HCT116 (cell line): ENCODE measurements around the gene CCDC32. TPM values are rescaled to one million over a fixed set of nuclear protein-coding genes. Genes with fewer than 3 reads are reported as not detected.

Source experiments
- ATAC-seq: fragments of 200-7000 bp; cut with Tn5 transposase; 2 replicates; pipeline ENCODE4 v1.9.1; 2020; ENCODE audit warnings: mild to moderate bottlenecking, moderate library complexity
- BruUV-seq: library from RNA; stranded (reverse); fragments of 400-500 nt; replicated peaks from 2 replicates; lab custom pipeline; 2021; lab: Mats Ljungman, UMichigan
- CTCF ChIA-PET: fragments of 300-600 bp; sonication (Branson Sonifier 250); formaldehyde crosslinking; loops from one replicate; lab custom pipeline; 2021; ENCODE audit warnings: antibody characterized with exemption; lab: Charles Lee
- POLR2A ChIA-PET: fragments of 300-600, 350-600 bp; sonication (Branson Sonifier 250); formaldehyde crosslinking; loops from one replicate; lab custom pipeline; 2021; ENCODE audit warnings: antibody characterized with exemption; lab: Charles Lee
- RAD21 ChIA-PET, 2 experiments: fragments of 300-600 bp; sonication (Branson Sonifier 250); formaldehyde crosslinking; loops; one replicate each; lab custom pipeline; 2023; ENCODE audit warnings: low total read pairs in 2 of 2; ENCODE audit not compliant: uncharacterized antibody in 2 of 2, unreplicated experiment in 2 of 2, low non-redundant PET in 1 of 2; lab: Charles Lee
- DNase-seq: peaks from one replicate; pipeline ENCODE4 v3.0.0-alpha.2; 2010; ENCODE audit warnings: low read depth, low spot score
- H2AFZ ChIP-seq: fragments of 200-600 bp; shearing (Covaris generic), sonication (generic); 2 replicates; pipeline ENCODE4 v1.6.1; 2017; ENCODE audit warnings: low read depth, mixed run types, mixed read lengths, antibody characterized with exemption, low read length; ENCODE audit not compliant: poor library complexity, severe bottlenecking
- H3K27ac ChIP-seq: 2 replicates; pipeline ENCODE4 v1.5.1; 2012; ENCODE audit warnings: low read depth, low read length
- H3K27me3 ChIP-seq: fragments of 200-600 bp; sonication (generic); 2 replicates; pipeline ENCODE4 v1.6.1; 2016; ENCODE audit warnings: mixed run types, low read length, mixed read lengths; ENCODE audit not compliant: insufficient read depth
- H3K36me3 ChIP-seq, 2 experiments: fragments of 200-500 bp in 1 of 2; fragments of 200-600 bp in 1 of 2; sonication (Bioruptor generic) in 1 of 2; sonication (generic) in 1 of 2; 2 replicates each; pipeline versions ENCODE4 v1.5.1 to v1.6.1; 2014 to 2016; ENCODE audit warnings: low read length in 2 of 2, inconsistent platforms in 1 of 2, mixed read lengths in 1 of 2, mixed run types in 1 of 2; ENCODE audit not compliant: insufficient read depth in 2 of 2, control insufficient read depth in 1 of 2
- H3K4me1 ChIP-seq, 2 experiments: fragments of 200-600 bp in 1 of 2; sonication (generic) in 1 of 2; 2 replicates each; pipeline versions ENCODE4 v1.5.1 to v1.6.1; 2012 to 2017; ENCODE audit warnings: low read length in 2 of 2, inconsistent platforms in 1 of 2, mild to moderate bottlenecking in 1 of 2, mixed read lengths in 1 of 2, mixed run types in 1 of 2, moderate library complexity in 1 of 2; ENCODE audit not compliant: insufficient read depth in 2 of 2, control insufficient read depth in 1 of 2
- H3K4me2 ChIP-seq: fragments of 200-600 bp; sonication (generic); 2 replicates; pipeline ENCODE4 v1.6.1; 2017; ENCODE audit warnings: mixed run types, low read length, mixed read lengths
- H3K4me3 ChIP-seq, 2 experiments: fragments of 200-600 bp in 1 of 2; sonication (generic) in 1 of 2; replicated peaks in 1 of 2; 2 replicates each; pipeline ENCODE4 v1.5.1; 2011 to 2016; ENCODE audit warnings: low read length in 2 of 2, control low read depth in 1 of 2, low read depth in 1 of 2, mild to moderate bottlenecking in 1 of 2, mixed read lengths in 1 of 2, mixed run types in 1 of 2
- H3K79me2 ChIP-seq: fragments of 200-600 bp; sonication (generic); 2 replicates; pipeline ENCODE4 v1.6.1; 2017; ENCODE audit warnings: mild to moderate bottlenecking, mixed run types, low read length, moderate library complexity, mixed read lengths; ENCODE audit not compliant: insufficient read depth
- H3K9ac ChIP-seq: fragments of 200-600 bp; sonication (generic); 2 replicates; pipeline ENCODE4 v1.6.1; 2016; ENCODE audit warnings: low read length, mixed read lengths
- H3K9me2 ChIP-seq: fragments of 200-600 bp; sonication (generic), shearing (Covaris generic); 2 replicates; pipeline ENCODE4 v1.6.1; 2017; ENCODE audit warnings: mixed run types, mild to moderate bottlenecking, moderate library complexity; ENCODE audit not compliant: insufficient read depth
- H3K9me3 ChIP-seq, 2 experiments: fragments of 200-500 bp in 1 of 2; fragments of 200-600 bp in 1 of 2; sonication (Bioruptor generic) in 1 of 2; sonication (generic) in 1 of 2; 2 replicates each; pipeline ENCODE4 v1.6.1; 2014 to 2017; ENCODE audit warnings: low read length in 2 of 2, mixed read lengths in 2 of 2, inconsistent platforms in 1 of 2, low read depth in 1 of 2, mild to moderate bottlenecking in 1 of 2, mixed run types in 1 of 2, moderate library complexity in 1 of 2; ENCODE audit not compliant: control insufficient read depth in 1 of 2, insufficient read depth in 1 of 2
- H4K20me1 ChIP-seq: fragments of 200-600 bp; sonication (generic), shearing (Covaris generic); 2 replicates; pipeline ENCODE4 v1.6.1; 2017; ENCODE audit warnings: mixed run types, mild to moderate bottlenecking, moderate library complexity; ENCODE audit not compliant: insufficient read depth
- ATF3 ChIP-seq: IDR thresholded peaks from 2 replicates; pipeline ENCODE4 v1.6.1; 2012
- CEBPB ChIP-seq: IDR thresholded peaks from 2 replicates; pipeline ENCODE4 v1.6.1; 2012; ENCODE audit warnings: low read depth
- EGR1 ChIP-seq: IDR thresholded peaks from 2 replicates; pipeline ENCODE4 v1.6.1; 2012; ENCODE audit warnings: low read depth
- ELF1 ChIP-seq: IDR thresholded peaks from 2 replicates; pipeline ENCODE4 v1.6.1; 2012; ENCODE audit warnings: low read depth, borderline replicate concordance
- EZH2 ChIP-seq: fragments of 200-600 bp; sonication (generic); IDR thresholded peaks from 2 replicates; pipeline ENCODE4 v1.6.1; 2017; ENCODE audit warnings: antibody characterized with exemption, mixed run types
- EZH2phosphoT487 ChIP-seq: fragments of 200-600 bp; IDR thresholded peaks from 2 replicates; pipeline ENCODE4 v1.6.1; 2018; ENCODE audit warnings: antibody characterized with exemption, borderline replicate concordance
- FOSL1 ChIP-seq: IDR thresholded peaks from 2 replicates; pipeline ENCODE4 v1.6.1; 2012; ENCODE audit warnings: low read depth
- JUND ChIP-seq: IDR thresholded peaks from 2 replicates; pipeline ENCODE4 v1.6.1; 2012
- POLR2AphosphoS5 ChIP-seq: IDR thresholded peaks from 2 replicates; pipeline ENCODE4 v1.6.1; 2011; ENCODE audit warnings: mild to moderate bottlenecking, low read depth, low read length, moderate library complexity
- REST ChIP-seq: IDR thresholded peaks from 2 replicates; pipeline ENCODE4 v1.6.1; 2012; ENCODE audit warnings: low read depth
- SIN3A ChIP-seq: IDR thresholded peaks from 2 replicates; pipeline ENCODE4 v1.6.1; 2012; ENCODE audit warnings: low read depth
- SRF ChIP-seq: IDR thresholded peaks from 2 replicates; pipeline ENCODE4 v1.6.1; 2012; ENCODE audit warnings: low read depth
- YY1 ChIP-seq: IDR thresholded peaks from 2 replicates; pipeline ENCODE4 v1.6.1; 2011; ENCODE audit warnings: low read length, low read depth, moderate library complexity, mild to moderate bottlenecking; ENCODE audit not compliant: insufficient replicate concordance; ENCODE audit errors: extremely low read depth
- ZBTB33 ChIP-seq: IDR thresholded peaks from 2 replicates; pipeline ENCODE4 v1.6.1; 2011; ENCODE audit warnings: mild to moderate bottlenecking, low read length, moderate library complexity; ENCODE audit not compliant: insufficient replicate concordance; ENCODE audit errors: extremely low read depth
- ZNF274 ChIP-seq: fragments of 200-500 bp; sonication (Bioruptor generic); IDR thresholded peaks from 2 replicates; pipeline ENCODE4 v1.6.1; 2014; ENCODE audit warnings: mild to moderate bottlenecking, low read depth, low read length, inconsistent platforms
- intact Hi-C: fragments of 100-400 bp; cut with micrococcal nuclease; formaldehyde crosslinking; loops from 2 replicates; pipeline ENCODE4 v1.10.0; 2022
- total RNA-seq: library from RNA; stranded (reverse); gene quantifications from one replicate; pipeline ENCODE4 v1.2.1, GENCODE V29; 2021; ENCODE audit not compliant: unreplicated experiment

Gene CCDC32
- total RNA-seq, 1 experiment from 2014 or later = 18.6 TPM

- Histone ChIP-seq H3K9me3 (no peaks in the 10 kb centered on the region), H3K36me3 (peaks cover 5 to 31% of the 10 kb centered on the region in 2 experiments), H3K4me2 (no peak overlapping the region), H3K9ac (no peak overlapping the region), H3K27ac (no peak overlapping the region), H3K79me2 (peaks cover 44% of the 10 kb centered on the region), H2AFZ (no peak overlapping the region), H3K27me3 (no peaks in the 10 kb centered on the region), H4K20me1 (no peaks in the 10 kb centered on the region), H3K4me1 (no peaks in the 10 kb centered on the region), H3K4me3 (no peak overlapping the region), H3K9me2 (no peaks in the 10 kb centered on the region)
- ATAC-seq (no peak), DNase-seq (no peak)
- intact Hi-C loops = no loop called here
- BruUV-seq = no TSS peak
- RAD21 ChIA-PET = no interaction called here
- TF ChIP-seq EZH2 = no peak
- TF ChIP-seq ZBTB33 = no peak
- no peak for TF ChIP-seq SRF
- no peak for TF ChIP-seq FOSL1
- TF ChIP-seq POLR2AphosphoS5 = no peak
- TF ChIP-seq EGR1 = no peak
- TF ChIP-seq JUND = no peak
- no peak for TF ChIP-seq CEBPB
- TF ChIP-seq ELF1 = no peak
- TF ChIP-seq EZH2phosphoT487 = no peak
- no peak for TF ChIP-seq REST
- no peak for TF ChIP-seq ATF3
- TF ChIP-seq YY1 = no peak
- no peak for TF ChIP-seq ZNF274
- TF ChIP-seq SIN3A = no peak
- CTCF ChIA-PET = interaction anchor here (1.6 kb wide), 1 partner anchor 14 kb away, joined by 5 read pairs; no protein-coding TSS in a partner anchor
- POLR2A ChIA-PET = no interaction called here
Measured at GRCh38 chr15:40603935-40604334, 39.1 kb upstream of the CCDC32 start.
